VCaP (cell line): ENCODE data around the gene STX4.

ENCODE experiments used
- H3K27ac ChIP-seq: fragments of 450-650 bp; 2 replicates; pipeline ENCODE4 v1.5.1; 2017
- CTCF ChIP-seq: fragments of 450-650 bp; conservative IDR thresholded peaks from 2 replicates; pipeline ENCODE4 v1.5.1; 2017; ENCODE audit warnings: mild to moderate bottlenecking, moderate library complexity

Gene STX4

GRCh38 chr16:31052114-31052513 lies 18.8 kb downstream of the STX4 start:
- H3K27ac ChIP-seq, result no peak overlapping the region
- TF ChIP-seq CTCF, result no peak

GRCh38 chr16:31055613-31056012 lies 22.3 kb downstream of the STX4 start:
- no peak overlapping the region for H3K27ac ChIP-seq
- no peak for TF ChIP-seq CTCF

- no peak for TF ChIP-seq CTCF
- no peak overlapping the region for H3K27ac ChIP-seq
Measured at GRCh38 chr16:31061126-31061812, 27.9 kb downstream of the STX4 start.

GRCh38 chr16:31061813-31062440 lies 28.6 kb downstream of the STX4 start:
- TF ChIP-seq CTCF, result no peak
- no peak overlapping the region for H3K27ac ChIP-seq

GRCh38 chr16:31063495-31063842 lies 30.1 kb downstream of the STX4 start:
- no peak for TF ChIP-seq CTCF
- no peak overlapping the region for H3K27ac ChIP-seq

GRCh38 chr16:31063843-31064611 lies 30.7 kb downstream of the STX4 start:
- TF ChIP-seq CTCF, result no peak
- no peak overlapping the region for H3K27ac ChIP-seq

- H3K27ac ChIP-seq, result no peak overlapping the region
- TF ChIP-seq CTCF, result no peak
Measured at GRCh38 chr16:31064882-31065461, 31.6 kb downstream of the STX4 start.
